SK-N-MC (cell line): Measurements from ENCODE around the gene LMOD1.

Source experiments
- DNase-seq: peaks from one replicate; pipeline ENCODE4 v3.0.0-alpha.2; 2011; ENCODE audit warnings: low read depth, low spot score
- H3K27ac ChIP-seq: fragments of 200-600 bp; sonication (generic); 2 replicates; pipeline ENCODE4 v1.5.1; 2016; ENCODE audit warnings: mixed run types
- H3K36me3 ChIP-seq: fragments of 200-600 bp; sonication (generic); 2 replicates; pipeline ENCODE4 v1.6.1; 2017; ENCODE audit warnings: antibody characterized with exemption, low read length, mixed read lengths; ENCODE audit not compliant: insufficient read depth
- H3K4me3 ChIP-seq: fragments of 200-600 bp; sonication (generic); 2 replicates; pipeline ENCODE4 v1.5.1; 2016
- H3K9ac ChIP-seq: fragments of 200-600 bp; sonication (generic); 2 replicates; pipeline ENCODE4 v1.8.0; 2017; ENCODE audit warnings: mixed run types, mixed read lengths; ENCODE audit not compliant: insufficient read length
- H3K9me3 ChIP-seq: fragments of 200-600 bp; sonication (generic); 2 replicates; pipeline ENCODE4 v1.6.1; 2017; ENCODE audit warnings: low read depth, mild to moderate bottlenecking, antibody characterized with exemption, low read length, moderate library complexity, mixed read lengths
- EZH2 ChIP-seq: fragments of 200-600 bp; sonication (generic); IDR thresholded peaks from one replicate; pipeline ENCODE4 v1.6.1; 2017; ENCODE audit warnings: antibody characterized with exemption
- FOXP2 ChIP-seq: optimal IDR thresholded peaks from 2 replicates; pipeline ENCODE3; 2011; ENCODE audit warnings: mild to moderate bottlenecking, moderate library complexity; ENCODE audit not compliant: insufficient read depth; ENCODE audit errors: extremely low read length, control extremely low read depth
- POLR2AphosphoS5 ChIP-seq: IDR thresholded peaks from 2 replicates; pipeline ENCODE4 v1.6.1; 2012; ENCODE audit warnings: mild to moderate bottlenecking, low read depth, low read length, borderline replicate concordance

LMOD1 gene

DNA sequence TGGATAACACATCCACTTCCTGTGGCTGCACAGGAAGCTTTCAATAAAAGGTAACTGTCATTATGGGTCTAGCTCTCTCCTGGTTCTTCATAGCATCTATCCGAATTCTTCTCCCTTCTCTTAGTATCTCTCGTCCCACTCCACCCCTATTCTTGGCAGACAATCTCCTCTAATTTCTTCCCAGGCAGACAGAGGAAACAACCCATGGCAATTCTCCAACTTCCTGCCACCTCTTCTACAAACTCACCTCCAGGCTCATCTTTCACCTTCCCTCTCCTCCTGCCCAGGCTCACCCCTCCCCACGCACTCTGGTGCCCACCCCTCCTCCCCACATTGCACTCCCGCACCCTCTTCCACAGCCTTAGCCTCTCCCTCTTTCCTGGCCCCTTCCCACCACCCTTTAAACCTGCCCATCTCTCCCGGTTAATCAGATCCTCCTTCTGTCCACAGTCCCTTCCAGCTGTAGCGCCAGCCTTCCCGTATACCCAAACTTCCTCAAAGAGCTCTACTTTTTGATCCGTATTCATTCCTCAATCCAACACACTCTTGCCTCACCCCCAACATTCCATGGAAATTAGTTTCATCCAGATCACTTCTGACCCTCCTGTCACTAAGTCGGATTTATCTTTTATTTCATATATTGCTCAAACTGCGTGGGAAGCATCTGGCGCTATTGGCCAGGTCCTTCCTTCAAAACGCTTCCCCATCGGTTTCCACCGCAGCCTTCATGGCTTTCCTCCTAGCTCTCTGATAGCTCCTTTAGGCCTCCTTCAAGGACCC lies 31.7 kb downstream of the LMOD1 start:
- H3K27ac ChIP-seq, result no peak overlapping the region
- H3K9ac ChIP-seq, result no peak overlapping the region
- no peak overlapping the region for H3K4me3 ChIP-seq
- no peaks in the 10 kb centered on the region for H3K36me3 ChIP-seq
- H3K9me3 ChIP-seq, result no peaks in the 10 kb centered on the region
- DNase-seq, result no peak
- TF ChIP-seq POLR2AphosphoS5 (no peak), FOXP2 (no peak), EZH2 (no peak)

DNA sequence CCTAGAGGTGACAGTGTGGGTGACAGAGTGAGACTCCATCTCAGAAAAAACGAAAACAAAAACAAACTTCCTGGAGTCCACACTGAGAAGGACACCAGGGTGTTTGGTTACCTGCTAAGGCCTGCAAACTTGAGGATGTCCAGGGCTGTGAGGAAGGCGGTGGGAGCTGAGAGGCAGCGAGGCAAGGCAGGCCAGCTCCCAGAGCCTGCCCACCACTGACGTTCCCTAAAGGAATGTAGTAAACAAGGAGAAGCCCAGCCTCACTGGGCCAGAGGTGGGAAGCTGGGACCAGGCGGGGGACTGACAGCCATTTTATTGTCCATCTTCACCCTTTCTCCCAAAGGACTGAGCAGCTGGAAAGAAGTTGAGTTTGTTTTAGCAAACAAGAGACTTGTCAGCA lies 33.5 kb downstream of the LMOD1 start:
- Histone ChIP-seq H3K9me3 (no peaks in the 10 kb centered on the region), H3K36me3 (no peaks in the 10 kb centered on the region), H3K9ac (no peak overlapping the region), H3K4me3 (no peak overlapping the region), H3K27ac (no peak overlapping the region)
- DNase-seq, result no peak
- no peak for TF ChIP-seq EZH2
- TF ChIP-seq FOXP2, result no peak
- no peak for TF ChIP-seq POLR2AphosphoS5

DNA sequence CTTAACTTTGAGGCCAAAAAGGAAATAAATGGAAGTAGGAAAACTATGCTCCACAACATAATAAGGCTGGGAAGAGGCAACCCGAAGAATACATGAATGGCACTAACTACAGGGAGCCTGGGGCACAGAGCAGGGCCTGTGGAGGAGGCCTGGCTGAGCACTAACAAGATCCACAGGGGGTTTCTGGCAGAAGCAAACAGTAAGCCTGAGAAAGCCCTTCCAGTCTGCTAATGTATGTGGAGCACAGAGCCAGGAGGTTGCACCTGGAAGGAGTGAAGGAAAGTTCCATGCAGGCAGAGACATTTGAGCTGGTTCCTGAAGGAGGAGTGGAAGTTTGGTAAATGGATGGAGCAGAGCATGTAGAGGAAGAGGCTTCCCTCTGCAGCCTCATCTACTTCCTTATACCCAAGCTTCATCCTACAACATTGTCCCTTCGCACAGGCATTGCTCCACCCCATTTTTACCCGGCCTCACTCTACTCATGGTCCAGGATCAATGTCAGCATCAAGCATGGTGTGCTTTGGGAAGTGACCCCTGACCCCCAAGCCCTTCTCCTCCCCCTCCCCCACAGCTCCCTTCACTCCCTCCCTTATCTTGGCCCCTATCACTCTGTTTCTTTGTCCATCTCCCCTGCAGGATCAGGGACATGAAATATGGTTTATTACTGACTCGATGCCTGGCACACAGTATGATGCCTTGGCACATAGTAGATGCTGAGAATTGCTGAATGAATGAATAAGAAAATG lies 34.3 kb downstream of the LMOD1 start:
- TF ChIP-seq POLR2AphosphoS5, result no peak
- TF ChIP-seq FOXP2, result no peak
- no peak for TF ChIP-seq EZH2
- no peak for DNase-seq
- Histone ChIP-seq H3K27ac (peak overlapping the region; percentile 19; the same call in 1 of the 2 replicates), H3K4me3 (no peak overlapping the region), H3K9me3 (no peaks in the 10 kb centered on the region), H3K9ac (no peak overlapping the region), H3K36me3 (no peaks in the 10 kb centered on the region)

DNA sequence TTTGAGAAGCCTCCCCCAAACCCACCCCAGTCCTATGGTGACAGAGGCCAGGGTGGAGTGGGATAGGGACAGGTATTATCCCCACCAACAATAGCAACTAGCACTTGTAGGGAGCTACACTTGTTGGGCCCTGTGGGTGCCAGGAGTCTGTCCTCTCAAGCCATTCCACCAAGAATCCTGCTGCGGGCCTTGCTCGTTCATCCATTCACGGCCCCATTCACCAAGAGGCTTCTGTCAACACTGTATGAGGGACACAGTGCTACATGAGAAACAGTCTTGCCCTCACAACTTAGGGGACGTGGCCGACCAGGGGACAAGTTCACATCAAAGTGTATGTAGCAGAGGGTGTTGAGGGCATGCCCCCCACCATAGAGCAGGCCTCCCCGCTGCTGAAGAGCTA lies 38.7 kb downstream of the LMOD1 start:
- TF ChIP-seq EZH2, result no peak
- Histone ChIP-seq H3K27ac (no peak overlapping the region), H3K4me3 (no peak overlapping the region)

DNA sequence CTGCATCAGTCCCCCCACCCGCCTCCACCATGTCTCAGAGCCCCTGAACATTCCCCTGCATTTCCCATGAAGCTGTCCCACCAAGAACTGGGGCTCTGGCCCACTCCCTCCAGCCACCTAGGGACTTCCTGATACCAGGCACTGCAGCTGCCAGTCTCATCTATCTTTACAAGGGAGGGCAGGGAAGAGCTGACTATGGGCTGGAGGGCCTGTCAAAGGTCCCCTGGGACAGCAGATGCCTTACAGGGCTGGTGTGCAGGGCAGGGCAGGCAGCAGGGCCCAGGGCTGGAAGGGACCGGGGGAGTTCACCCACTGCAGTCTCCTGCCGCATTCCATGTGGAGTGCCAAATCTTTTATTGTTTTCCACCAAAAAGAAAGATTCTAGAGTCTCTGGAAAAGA lies 40.0 kb downstream of the LMOD1 start:
- no peak for DNase-seq
- H3K4me3 ChIP-seq, result no peak overlapping the region
- H3K36me3 ChIP-seq, result no peaks in the 10 kb centered on the region
- no peak overlapping the region for H3K9ac ChIP-seq
- TF ChIP-seq FOXP2 (no peak), EZH2 (no peak), POLR2AphosphoS5 (no peak)
- H3K9me3 ChIP-seq, result no peaks in the 10 kb centered on the region
- H3K27ac ChIP-seq, result no peak overlapping the region

More for the DNA sequence above, 38.7 kb downstream of the LMOD1 start:
- Histone ChIP-seq H3K36me3 (no peaks in the 10 kb centered on the region), H3K9ac (no peak overlapping the region), H3K9me3 (no peaks in the 10 kb centered on the region)
- DNase-seq, result no peak

DNA sequence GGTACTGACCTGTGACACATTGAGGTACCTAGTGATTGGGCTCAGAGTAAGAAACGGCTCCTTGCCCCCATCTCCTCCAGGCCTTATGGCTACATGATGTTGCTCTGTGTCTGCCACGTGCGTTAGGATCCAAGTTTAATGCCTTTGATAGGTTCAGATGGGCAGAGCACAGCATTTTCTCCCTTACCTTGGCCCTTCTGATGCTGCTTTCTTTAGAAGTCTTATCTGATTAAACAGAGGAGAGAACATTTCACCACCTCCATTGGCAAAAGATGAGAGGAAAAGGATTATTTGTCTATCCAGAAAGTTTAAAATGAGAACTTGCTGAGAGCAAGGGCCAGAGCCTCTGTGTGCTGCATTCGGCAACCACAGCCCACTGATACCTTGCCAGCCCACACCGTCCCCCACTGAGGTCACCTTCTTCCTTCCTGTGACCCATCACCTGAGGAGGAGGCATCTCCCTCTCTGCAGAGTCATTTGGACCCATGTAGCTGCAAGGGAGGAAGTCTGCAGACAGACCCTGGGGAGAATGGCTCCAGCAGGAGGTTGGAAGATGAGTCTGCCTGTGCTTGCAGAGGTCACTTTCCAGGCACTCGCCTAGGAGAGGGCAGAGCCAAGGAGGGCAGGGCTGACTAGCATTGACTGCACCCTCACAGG lies 41.0 kb downstream of the LMOD1 start:
- H3K4me3 ChIP-seq, result no peak overlapping the region
- no peaks in the 10 kb centered on the region for H3K36me3 ChIP-seq
- H3K9me3 ChIP-seq, result no peaks in the 10 kb centered on the region
- H3K9ac ChIP-seq, result no peak overlapping the region
- TF ChIP-seq FOXP2 (no peak), POLR2AphosphoS5 (no peak), EZH2 (no peak)
- DNase-seq, result no peak
- no peak overlapping the region for H3K27ac ChIP-seq

DNA sequence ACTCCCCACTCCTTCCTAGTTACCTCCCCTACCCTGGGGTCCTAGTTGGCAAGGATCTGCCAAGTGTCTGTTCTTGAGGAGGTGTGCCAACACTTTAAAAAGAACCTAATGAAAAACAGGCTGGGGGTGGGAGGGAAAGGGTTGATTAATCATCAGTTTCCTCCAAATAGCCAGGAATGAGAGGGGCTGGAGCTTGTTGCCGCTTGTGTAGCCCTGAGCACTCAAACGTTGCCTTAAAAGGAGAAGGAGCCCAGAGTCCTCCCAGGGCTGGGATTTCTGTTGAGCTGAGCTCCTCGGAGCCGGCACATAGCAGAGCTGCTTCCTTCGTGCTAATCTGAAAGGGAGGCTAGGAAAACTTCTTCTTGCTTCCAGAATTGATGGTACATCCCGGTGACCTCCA lies 41.8 kb downstream of the LMOD1 start:
- DNase-seq, result no peak
- H3K36me3 ChIP-seq, result no peaks in the 10 kb centered on the region
- no peak overlapping the region for H3K4me3 ChIP-seq
- no peak overlapping the region for H3K9ac ChIP-seq
- no peaks in the 10 kb centered on the region for H3K9me3 ChIP-seq
- TF ChIP-seq FOXP2 (no peak), EZH2 (no peak)
- 0 out of 2 replicates have a peak overlapping the region, but pooled peaks have one; percentile 19 for H3K27ac ChIP-seq

DNA sequence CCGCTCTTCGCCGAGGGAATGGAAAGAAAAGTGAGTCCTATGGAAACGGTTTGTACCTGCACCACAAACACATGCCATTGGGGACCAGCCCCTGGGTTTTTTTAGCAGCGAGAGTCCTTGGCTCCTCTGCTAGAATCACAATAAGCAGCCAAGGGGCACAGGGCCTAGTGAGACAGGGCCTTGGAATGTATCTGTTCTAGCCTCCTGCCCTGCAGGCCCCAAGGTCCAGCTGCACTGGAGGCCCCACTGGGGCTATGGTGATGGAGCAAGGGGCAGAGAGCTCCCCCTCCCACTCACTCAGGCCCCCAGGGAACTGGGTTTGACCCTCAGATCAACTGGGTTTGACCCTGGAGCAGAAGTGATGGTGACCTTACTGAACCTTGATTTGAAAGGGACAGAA lies 43.2 kb downstream of the LMOD1 start:
- no peaks in the 10 kb centered on the region for H3K36me3 ChIP-seq
- DNase-seq, result no peak
- no peak overlapping the region for H3K9ac ChIP-seq
- TF ChIP-seq EZH2 (no peak), POLR2AphosphoS5 (no peak), FOXP2 (no peak)
- H3K4me3 ChIP-seq, result no peak overlapping the region
- H3K9me3 ChIP-seq, result no peaks in the 10 kb centered on the region
- no peak overlapping the region for H3K27ac ChIP-seq
